Measurements from ENCODE around the gene DGKI.

DNA sequence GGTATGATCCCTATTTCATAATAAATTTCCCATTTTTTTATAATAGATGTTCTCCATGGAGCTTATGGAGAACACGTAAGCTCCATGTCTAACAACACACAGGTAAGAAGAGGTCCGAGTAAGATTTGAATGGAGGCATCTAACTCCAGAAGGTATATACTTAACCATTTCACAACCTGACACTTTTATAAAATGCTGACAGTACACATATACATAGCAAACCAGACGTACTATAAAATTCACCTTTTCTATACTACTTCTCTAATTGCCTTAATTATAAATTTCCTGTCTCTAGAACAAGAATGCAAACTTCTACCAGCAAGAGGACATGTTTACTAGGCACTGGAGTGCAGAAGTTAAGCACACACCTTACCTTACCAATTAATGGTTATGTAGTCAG lies 151.3 kb downstream of the DGKI start:
- TF ChIP-seq, protein P1, sequence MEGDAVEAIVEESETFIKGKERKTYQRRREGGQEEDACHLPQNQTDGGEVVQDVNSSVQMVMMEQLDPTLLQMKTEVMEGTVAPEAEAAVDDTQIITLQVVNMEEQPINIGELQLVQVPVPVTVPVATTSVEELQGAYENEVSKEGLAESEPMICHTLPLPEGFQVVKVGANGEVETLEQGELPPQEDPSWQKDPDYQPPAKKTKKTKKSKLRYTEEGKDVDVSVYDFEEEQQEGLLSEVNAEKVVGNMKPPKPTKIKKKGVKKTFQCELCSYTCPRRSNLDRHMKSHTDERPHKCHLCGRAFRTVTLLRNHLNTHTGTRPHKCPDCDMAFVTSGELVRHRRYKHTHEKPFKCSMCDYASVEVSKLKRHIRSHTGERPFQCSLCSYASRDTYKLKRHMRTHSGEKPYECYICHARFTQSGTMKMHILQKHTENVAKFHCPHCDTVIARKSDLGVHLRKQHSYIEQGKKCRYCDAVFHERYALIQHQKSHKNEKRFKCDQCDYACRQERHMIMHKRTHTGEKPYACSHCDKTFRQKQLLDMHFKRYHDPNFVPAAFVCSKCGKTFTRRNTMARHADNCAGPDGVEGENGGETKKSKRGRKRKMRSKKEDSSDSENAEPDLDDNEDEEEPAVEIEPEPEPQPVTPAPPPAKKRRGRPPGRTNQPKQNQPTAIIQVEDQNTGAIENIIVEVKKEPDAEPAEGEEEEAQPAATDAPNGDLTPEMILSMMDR (IDR thresholded peaks at IDR 0.05) = no peak
- TF ChIP-seq POLR2A (IDR thresholded peaks at IDR 0.05) = no peak
